Stimulated activated CD8-positive, alpha-beta memory T cell treated with anti-CD3 and anti-CD28 coated beads, Interleukin-12 subunit alpha, Interleukin-12 subunit beta, amount 100 ng/mL, for 1 hour (primary cell): Measurements from ENCODE around the gene UTF1.

Source experiments
- DNase-seq: peaks from one replicate; pipeline ENCODE4 v3.0.0-alpha.2; 2020; ENCODE audit warnings: low read depth

UTF1 gene

DNA sequence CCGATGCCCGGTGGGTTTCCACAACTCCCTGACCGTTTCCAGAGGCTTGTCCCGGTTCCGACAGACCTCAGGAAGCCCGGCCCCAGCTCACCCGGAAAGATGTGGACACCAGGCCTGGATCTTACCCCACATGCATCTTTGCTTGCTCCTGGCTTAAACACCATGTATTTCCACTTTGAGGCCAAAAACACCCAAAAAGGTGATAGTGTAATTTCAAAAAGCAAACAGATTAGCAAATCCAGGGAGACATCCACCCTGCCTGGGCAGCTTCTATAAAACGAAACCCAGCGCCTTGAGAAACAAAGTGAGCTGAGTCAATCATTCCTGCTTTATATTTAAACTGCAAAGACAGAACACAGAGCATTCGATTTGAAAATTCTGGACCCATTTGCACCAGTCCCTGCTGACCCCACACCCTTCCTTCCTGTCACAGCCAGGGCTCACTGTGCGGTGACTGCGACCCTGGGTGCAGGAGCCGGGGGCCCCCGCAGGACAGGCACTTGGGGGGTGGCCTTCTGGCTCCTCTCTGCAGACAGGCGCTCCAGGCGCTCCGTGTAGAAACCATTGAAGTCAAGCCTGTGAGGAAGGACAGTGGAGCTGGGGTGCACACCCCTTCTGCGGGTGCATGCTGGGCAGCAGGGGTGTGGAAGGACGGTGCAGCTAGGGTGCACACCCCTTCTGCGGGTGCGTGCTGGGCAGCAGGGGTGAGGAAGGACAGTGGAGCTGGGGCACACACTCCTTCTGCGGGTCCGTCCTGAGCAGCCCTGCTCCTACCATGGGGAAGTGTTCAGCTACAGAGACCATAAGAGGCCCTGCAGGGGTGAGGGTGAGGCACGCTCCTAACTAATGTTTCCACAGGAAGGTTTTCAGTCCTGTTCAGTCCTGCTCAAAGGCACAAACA lies 49.6 kb downstream of the UTF1 start:
- DNase-seq = no peak

DNA sequence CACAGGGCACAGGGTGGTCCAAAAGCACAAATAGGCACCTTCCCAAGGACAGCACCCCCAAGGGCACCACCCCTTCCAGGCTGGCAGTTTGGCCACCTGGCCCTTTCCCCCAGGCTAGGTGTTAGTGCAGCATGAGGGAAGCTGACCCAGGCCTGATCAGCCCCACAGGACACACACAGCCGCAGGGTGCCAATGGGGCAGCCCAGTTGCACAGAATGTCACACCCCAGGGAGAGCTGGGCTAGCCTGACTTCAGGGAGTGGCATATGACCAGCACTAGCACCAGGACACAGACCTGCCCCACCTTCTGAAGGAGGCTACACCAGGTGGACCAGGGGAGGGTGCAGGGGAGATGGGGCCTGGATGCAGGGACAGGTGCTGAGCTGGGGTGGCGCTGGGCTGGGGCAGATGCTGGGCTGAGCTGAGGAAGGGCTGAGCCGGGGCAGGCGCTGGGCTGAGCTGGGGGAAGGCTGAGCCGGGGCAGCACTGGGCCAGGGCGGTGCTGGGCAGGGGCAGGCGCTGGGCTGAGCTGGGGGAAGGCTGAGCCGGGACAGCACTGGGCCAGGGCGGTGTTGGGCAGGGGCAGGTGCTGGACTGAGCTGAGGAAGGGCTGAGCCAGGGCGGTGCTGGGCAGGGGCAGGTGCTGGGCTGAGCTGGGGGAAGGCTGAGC lies 50.5 kb downstream of the UTF1 start:
- no peak for DNase-seq

DNA sequence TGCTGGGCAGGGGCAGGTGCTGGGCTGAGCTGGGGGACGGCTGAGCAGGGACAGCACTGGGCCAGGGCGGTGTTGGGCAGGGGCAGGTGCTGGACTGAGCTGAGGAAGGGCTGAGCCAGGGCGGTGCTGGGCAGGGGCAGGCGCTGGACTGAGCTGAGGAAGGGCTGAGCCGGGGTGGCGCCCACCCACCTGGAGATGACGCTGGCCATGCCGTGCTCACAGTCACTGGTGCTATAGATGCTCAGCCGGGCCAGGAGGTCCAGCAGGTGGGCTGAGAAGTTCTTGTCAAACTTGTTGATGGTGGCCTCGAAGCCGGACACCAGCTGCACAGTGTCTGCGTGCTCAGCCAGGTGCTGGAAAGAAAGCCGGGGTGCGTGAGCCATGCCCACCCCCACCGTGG lies 51.1 kb downstream of the UTF1 start:
- DNase-seq = no peak
